Naive thymus-derived CD4-positive, alpha-beta T cell (primary cell): ENCODE data around the gene AJAP1. TPM values are rescaled to one million over a fixed set of nuclear protein-coding genes. Genes with fewer than 3 reads are reported as not detected.
A peak's percentile ranks its signal among the peaks of the same experiment; 100 is the strongest.

Source experiments
- ATAC-seq: fragments of 150-1000 bp; cut with Tn5 transposase; 2 replicates; pipeline ENCODE4 v1.10.0; 2021; ENCODE audit warnings: mild to moderate bottlenecking, moderate library complexity
- CTCF ChIA-PET: fragments of 350-600 bp; sonication (Branson Sonifier 250); formaldehyde crosslinking; loops from one replicate; lab custom pipeline; 2021; ENCODE audit warnings: antibody characterized with exemption; lab: Charles Lee
- POLR2A ChIA-PET: fragments of 350-600 bp; sonication (Branson Sonifier 250); formaldehyde crosslinking; loops from one replicate; lab custom pipeline; 2021; ENCODE audit warnings: antibody characterized with exemption, inconsistent platforms; lab: Charles Lee
- DNase-seq, 9 donors: peaks; one replicate each; pipeline versions ENCODE4 v3.0.0 to v3.0.0-alpha.2; 2020 to 2022; ENCODE audit warnings: mixed read lengths in 1 of 9
- H3K27ac ChIP-seq: one replicate; pipeline ENCODE4 v1.7.0; 2013; ENCODE audit warnings: mild to moderate bottlenecking, low read depth, low read length, moderate library complexity
- H3K27me3 ChIP-seq, 2 donors: one replicate each; pipeline ENCODE4 v1.7.0; 2013; ENCODE audit warnings: low read length in 2 of 2, mild to moderate bottlenecking in 2 of 2, moderate library complexity in 2 of 2; ENCODE audit not compliant: control insufficient read depth in 2 of 2, insufficient read depth in 2 of 2
- H3K36me3 ChIP-seq, 3 experiments: 1 replicate in 2 of 3; 2 replicates in 1 of 3; pipeline ENCODE4 v1.7.0; 2013; ENCODE audit warnings: low read length in 3 of 3, mild to moderate bottlenecking in 3 of 3, moderate library complexity in 1 of 3; ENCODE audit not compliant: insufficient read depth in 3 of 3, control insufficient read depth in 2 of 3
- H3K4me1 ChIP-seq, 2 donors: one replicate each; pipeline ENCODE4 v1.7.0; 2013; ENCODE audit warnings: low read length in 2 of 2, mild to moderate bottlenecking in 2 of 2, moderate library complexity in 1 of 2; ENCODE audit not compliant: control insufficient read depth in 2 of 2, insufficient read depth in 2 of 2
- H3K4me3 ChIP-seq: 2 replicates; pipeline ENCODE4 v1.7.0; 2013; ENCODE audit warnings: mild to moderate bottlenecking, low read length
- H3K9me3 ChIP-seq, 3 experiments: 1 replicate in 2 of 3; 2 replicates in 1 of 3; pipeline ENCODE4 v1.7.0; 2013; ENCODE audit warnings: low read length in 3 of 3; ENCODE audit not compliant: control insufficient read depth in 2 of 3
- H3K27ac Mint-ChIP-seq, 9 donors: one replicate each; pipeline ENCODE4 v1.8.0; 2020 to 2022; ENCODE audit warnings: mixed read lengths in 9 of 9, mild to moderate bottlenecking in 8 of 9, moderate library complexity in 5 of 9, inconsistent platforms in 2 of 9
- H3K27me3 Mint-ChIP-seq, 5 donors: one replicate each; pipeline ENCODE4 v1.8.0; 2021 to 2022; ENCODE audit warnings: mixed read lengths in 5 of 5, mild to moderate bottlenecking in 1 of 5
- H3K36me3 Mint-ChIP-seq, 5 donors: one replicate each; pipeline ENCODE4 v1.8.0; 2020 to 2022; ENCODE audit warnings: mixed read lengths in 5 of 5, mild to moderate bottlenecking in 3 of 5, inconsistent platforms in 1 of 5
- H3K4me1 Mint-ChIP-seq, 7 donors: one replicate each; pipeline ENCODE4 v1.8.0; 2020 to 2022; ENCODE audit warnings: mixed read lengths in 7 of 7, mild to moderate bottlenecking in 3 of 7, inconsistent platforms in 1 of 7
- H3K4me3 Mint-ChIP-seq, 10 donors: one replicate each; pipeline ENCODE4 v1.8.0; 2020 to 2022; ENCODE audit warnings: mild to moderate bottlenecking in 10 of 10, mixed read lengths in 10 of 10, moderate library complexity in 6 of 10, inconsistent platforms in 2 of 10
- H3K9me3 Mint-ChIP-seq, 11 donors: one replicate each; pipeline ENCODE4 v1.8.0; 2020 to 2022; ENCODE audit warnings: mixed read lengths in 11 of 11, mild to moderate bottlenecking in 4 of 11, inconsistent platforms in 1 of 11, moderate library complexity in 1 of 11
- intact Hi-C, 2 donors: fragments of 100-400 bp; cut with micrococcal nuclease; formaldehyde crosslinking; loops; one replicate each; pipeline ENCODE4 v1.15.1; 2023
- polyA plus RNA-seq, 2 donors: library from polyadenylated mRNA; unstranded; fragments of 300-500 nt; fragmentation: Illumina TruSeq; gene quantifications; one replicate each; pipeline ENCODE4 v1.2.3, GENCODE V29; 2021
- total RNA-seq, 6 experiments: library from RNA in 5 of 6; stranded (reverse) in 5 of 6; gene quantifications; 1 replicate in 5 of 6; 2 replicates in 1 of 6; pipeline ENCODE4 v1.2.3 and lab custom pipeline; 2021 to 2026

AJAP1 gene
- total and polyA plus RNA-seq, 7 experiments from 2014 or later, result 0.09 to 2.4 (median 0.82) TPM; not detected in 1

GRCh38 chr1:4636186-4636585, 18.2 kb upstream of the AJAP1 start:
- ChIA-PET CTCF (no interaction called here), POLR2A (no interaction called here)
- no peaks in the 10 kb centered on the region for H3K36me3 ChIP-seq
- Mint-ChIP-seq H3K9me3 (no peaks in the 10 kb centered on the region), H3K4me1 (peaks cover 0 to 1% (median 0%) of the 10 kb centered on the region in 7 donors), H3K36me3 (no peaks in the 10 kb centered on the region), H3K4me3 (no peak overlapping the region), H3K27me3 (peaks cover 5 to 32% (median 15%) of the 10 kb centered on the region in 5 donors), H3K27ac (no peak overlapping the region)
- no peaks in the 10 kb centered on the region for H3K9me3 ChIP-seq
- H3K4me3 ChIP-seq, result no peak overlapping the region
- no peak for ATAC-seq
- DNase-seq, result no peak
- no peaks in the 10 kb centered on the region for H3K4me1 ChIP-seq
- no peaks in the 10 kb centered on the region for H3K27me3 ChIP-seq
- intact Hi-C loops, result no loop called here
- no peak overlapping the region for H3K27ac ChIP-seq

DNA sequence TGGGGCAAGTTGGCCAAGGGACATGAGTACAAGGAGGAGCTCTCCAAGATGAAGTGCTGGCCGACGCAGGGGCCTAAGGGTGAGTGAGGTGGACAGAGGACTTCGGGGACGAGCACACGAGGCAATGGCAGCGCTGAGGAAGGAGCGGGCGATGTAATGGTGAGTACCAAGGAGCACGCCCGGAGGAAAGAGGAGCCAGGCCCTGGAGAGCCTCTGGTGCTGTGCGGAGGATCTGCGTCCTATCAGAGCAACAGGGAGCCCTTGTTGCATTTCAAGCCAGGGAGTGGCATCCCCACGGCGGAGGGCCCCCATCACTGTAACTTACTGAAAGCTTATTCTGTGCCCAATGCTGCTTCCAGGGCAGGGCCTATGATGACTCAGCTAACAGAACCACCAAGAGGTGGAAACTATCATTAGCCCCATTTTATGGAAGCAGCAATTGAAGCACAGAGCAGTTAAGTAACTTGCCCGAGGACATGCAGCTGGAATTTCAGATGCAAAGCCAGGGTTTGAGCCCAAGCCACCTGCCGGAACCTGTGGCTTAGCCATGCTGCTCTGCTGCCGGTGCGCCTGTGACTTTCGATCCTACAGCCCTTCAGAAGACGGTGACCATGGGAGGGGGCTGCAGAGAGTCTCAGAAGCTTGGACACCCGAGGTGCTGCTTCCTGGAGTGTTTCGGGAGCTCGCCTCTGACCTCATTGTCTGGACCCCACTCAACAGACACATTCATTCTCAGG, 17.6 kb upstream of the AJAP1 start:
- H3K9me3 Mint-ChIP-seq, result no peaks in the 10 kb centered on the region
- no peak overlapping the region for H3K4me3 Mint-ChIP-seq
- no peaks in the 10 kb centered on the region for H3K36me3 Mint-ChIP-seq
- ATAC-seq (no peak), DNase-seq (no peak)
- peaks cover 0 to 1% (median 0%) of the 10 kb centered on the region in 7 donors for H3K4me1 Mint-ChIP-seq
- Histone ChIP-seq H3K27me3 (no peaks in the 10 kb centered on the region), H3K4me3 (no peak overlapping the region), H3K36me3 (no peaks in the 10 kb centered on the region), H3K4me1 (no peaks in the 10 kb centered on the region), H3K9me3 (no peaks in the 10 kb centered on the region), H3K27ac (no peak overlapping the region)
- no peak overlapping the region for H3K27ac Mint-ChIP-seq
- ChIA-PET POLR2A (no interaction called here), CTCF (interaction anchor here (1.2 kb wide), 1 partner anchor 15 kb away, joined by 3 read pairs; no protein-coding TSS in a partner anchor)
- intact Hi-C loops, result no loop called here
- H3K27me3 Mint-ChIP-seq, result peaks cover 7 to 29% (median 12%) of the 10 kb centered on the region in 5 donors

DNA sequence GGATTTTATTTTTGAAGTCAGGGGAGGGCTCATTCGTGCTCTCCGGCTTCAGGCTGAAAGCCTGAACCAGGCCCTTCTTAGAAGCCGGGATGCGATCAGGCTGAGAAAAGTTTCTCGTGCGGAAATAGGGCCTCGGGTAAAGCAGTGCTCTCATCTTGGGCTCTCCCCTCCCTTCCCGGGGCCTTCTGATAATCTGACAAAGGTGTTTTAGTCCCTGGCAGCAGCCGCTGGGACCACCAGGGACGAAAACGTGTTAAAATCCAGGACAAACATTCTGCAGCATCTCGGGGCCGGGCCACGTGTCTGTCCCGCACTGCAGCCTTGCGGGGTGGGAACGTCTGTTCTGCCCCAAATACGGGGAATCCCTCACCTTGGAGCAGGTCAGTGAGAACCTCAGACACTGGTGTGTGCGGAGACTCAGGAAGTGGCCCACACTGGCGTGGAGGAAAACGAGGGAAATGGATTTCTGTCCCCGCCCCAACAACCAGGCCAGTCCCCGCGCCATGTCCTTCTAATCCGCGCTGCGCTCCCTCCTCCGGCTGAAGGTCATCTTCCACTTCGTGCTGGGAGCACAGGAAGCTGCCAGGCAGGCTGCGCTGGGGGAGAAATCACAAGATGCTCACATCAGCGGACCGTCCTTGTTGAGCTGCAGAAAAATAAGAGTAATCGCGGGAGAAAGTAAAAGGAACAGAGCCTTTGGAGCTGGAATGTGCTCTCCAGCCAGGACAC, 16.6 kb upstream of the AJAP1 start:
- Mint-ChIP-seq H3K9me3 (no peaks in the 10 kb centered on the region), H3K36me3 (no peaks in the 10 kb centered on the region), H3K4me3 (no peak overlapping the region), H3K27me3 (peaks cover 9 to 31% (median 10%) of the 10 kb centered on the region in 5 donors), H3K4me1 (no peaks in the 10 kb centered on the region), H3K27ac (no peak overlapping the region)
- ChIA-PET POLR2A (no interaction called here), CTCF (interaction anchor here (1.2 kb wide), 1 partner anchor 14 kb away, joined by 3 read pairs; no protein-coding TSS in a partner anchor)
- no peak for DNase-seq
- Histone ChIP-seq H3K36me3 (no peaks in the 10 kb centered on the region), H3K4me3 (no peak overlapping the region), H3K9me3 (no peaks in the 10 kb centered on the region), H3K27me3 (no peaks in the 10 kb centered on the region), H3K4me1 (no peaks in the 10 kb centered on the region), H3K27ac (no peak overlapping the region)
- ATAC-seq, result no peak
- intact Hi-C loops, result no loop called here

DNA sequence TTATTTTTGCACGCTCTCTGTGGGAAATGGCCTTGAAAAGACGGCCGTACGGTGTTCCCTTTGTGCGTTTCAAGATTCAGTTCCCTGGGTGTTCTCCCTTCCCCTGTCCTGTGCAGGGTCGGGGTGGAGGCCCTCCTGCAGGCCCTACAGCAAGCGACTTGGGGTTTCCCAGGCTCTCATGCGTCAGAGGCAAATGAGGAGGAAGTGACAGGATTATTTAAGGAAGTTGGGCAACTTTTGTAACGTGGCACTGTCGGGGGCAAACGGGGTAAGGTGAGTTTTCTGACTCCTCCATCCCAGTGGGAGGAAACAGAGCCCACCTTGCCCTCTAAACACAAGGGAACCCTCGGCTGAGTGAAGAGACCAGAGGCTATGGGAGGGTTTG, 16.1 kb upstream of the AJAP1 start:
- intact Hi-C loops, result no loop called here
- Histone ChIP-seq H3K4me3 (no peak overlapping the region), H3K9me3 (no peaks in the 10 kb centered on the region), H3K4me1 (no peaks in the 10 kb centered on the region), H3K27me3 (no peaks in the 10 kb centered on the region), H3K36me3 (no peaks in the 10 kb centered on the region), H3K27ac (no peak overlapping the region)
- Mint-ChIP-seq H3K27me3 (peaks cover 9 to 35% (median 14%) of the 10 kb centered on the region in 5 donors), H3K4me1 (no peaks in the 10 kb centered on the region), H3K4me3 (no peak overlapping the region), H3K9me3 (no peaks in the 10 kb centered on the region), H3K36me3 (no peaks in the 10 kb centered on the region), H3K27ac (peak overlapping the region in 1 of 9 donors; percentile 38)
- POLR2A ChIA-PET, result no interaction called here
- ATAC-seq (peak; percentile 41), DNase-seq (no peak)
- CTCF ChIA-PET, result interaction anchor here (1.2 kb wide), 1 partner anchor 13 kb away, joined by 3 read pairs; no protein-coding TSS in a partner anchor

DNA sequence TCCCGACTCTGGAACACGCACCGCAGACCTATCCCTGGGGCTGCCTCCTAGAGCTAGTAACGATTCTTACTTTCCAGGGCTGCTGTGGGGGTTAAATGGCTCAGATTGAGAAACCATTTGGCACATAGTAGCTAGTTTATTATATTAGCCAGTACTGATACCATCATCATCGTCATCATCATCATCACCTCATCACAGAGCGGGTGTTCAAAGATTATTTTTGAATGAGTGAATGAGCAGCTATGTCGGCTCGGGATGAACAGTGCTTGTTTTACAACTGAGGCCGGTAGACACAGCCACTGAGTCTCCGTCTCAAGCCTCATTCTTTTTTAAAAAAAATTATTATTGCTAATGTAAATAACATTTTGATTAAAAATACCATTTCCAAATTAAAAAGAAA, 13.5 kb upstream of the AJAP1 start:
- no peak overlapping the region for H3K27ac ChIP-seq
- no peaks in the 10 kb centered on the region for H3K9me3 Mint-ChIP-seq
- H3K27ac Mint-ChIP-seq, result no peak overlapping the region
- intact Hi-C loops, result no loop called here
- no peak overlapping the region for H3K4me3 ChIP-seq
- no peak for DNase-seq
- H3K27me3 Mint-ChIP-seq, result peaks cover 9 to 35% (median 21%) of the 10 kb centered on the region in 5 donors
- H3K4me1 ChIP-seq, result no peaks in the 10 kb centered on the region
- H3K4me1 Mint-ChIP-seq, result no peaks in the 10 kb centered on the region
- no peak for ATAC-seq
- H3K9me3 ChIP-seq, result no peaks in the 10 kb centered on the region
- H3K36me3 Mint-ChIP-seq, result no peaks in the 10 kb centered on the region
- ChIA-PET POLR2A (no interaction called here), CTCF (no interaction called here)
- H3K27me3 ChIP-seq, result no peaks in the 10 kb centered on the region
- no peaks in the 10 kb centered on the region for H3K36me3 ChIP-seq
- no peak overlapping the region for H3K4me3 Mint-ChIP-seq

GRCh38 chr1:4647391-4647790, 7.0 kb upstream of the AJAP1 start:
- POLR2A ChIA-PET, result no interaction called here
- Mint-ChIP-seq H3K9me3 (no peaks in the 10 kb centered on the region), H3K4me3 (no peak overlapping the region)

More at GRCh38 chr1:4647391-4647790, 7.0 kb upstream of the AJAP1 start:
- Histone ChIP-seq H3K4me1 (peaks cover 0 to under 1% of the 10 kb centered on the region in 2 donors), H3K9me3 (no peaks in the 10 kb centered on the region), H3K4me3 (no peak overlapping the region), H3K36me3 (no peaks in the 10 kb centered on the region), H3K27ac (no peak overlapping the region), H3K27me3 (no peaks in the 10 kb centered on the region)
- CTCF ChIA-PET, result no interaction called here
- intact Hi-C loops, result no loop called here
- H3K4me1 Mint-ChIP-seq, result no peaks in the 10 kb centered on the region
- ATAC-seq (no peak), DNase-seq (no peak)
- peaks cover 5 to 15% (median 9%) of the 10 kb centered on the region in 5 donors for H3K27me3 Mint-ChIP-seq
- no peaks in the 10 kb centered on the region for H3K36me3 Mint-ChIP-seq
- no peak overlapping the region for H3K27ac Mint-ChIP-seq
